Stimulated activated CD4-positive, alpha-beta T cell treated with anti-CD3 and anti-CD28 coated beads, Interleukin-15, amount 100 ng/mL, for 24 hours (primary cell): ENCODE results near the gene ASB7.

Experiments used
- DNase-seq: peaks from one replicate; pipeline ENCODE4 v3.0.0-alpha.2; 2020

The ASB7 gene

GRCh38 chr15:100687582-100688141 lies 85.3 kb downstream of the ASB7 start:
- no peak for DNase-seq

GRCh38 chr15:100688549-100689120 lies 86.2 kb downstream of the ASB7 start:
- no peak for DNase-seq

- DNase-seq: no peak
Measured at GRCh38 chr15:100689131-100689899, 86.9 kb downstream of the ASB7 start.

GRCh38 chr15:100690032-100690794 lies 87.8 kb downstream of the ASB7 start:
- DNase-seq: no peak

GRCh38 chr15:100690795-100691158 lies 88.4 kb downstream of the ASB7 start:
- DNase-seq: no peak

GRCh38 chr15:100691321-100691720 lies 88.9 kb downstream of the ASB7 start:
- DNase-seq: no peak

- DNase-seq: no peak
Measured at GRCh38 chr15:100692246-100692645, 89.9 kb downstream of the ASB7 start.

- no peak for DNase-seq
Measured at GRCh38 chr15:100692671-100693070, 90.3 kb downstream of the ASB7 start.

GRCh38 chr15:100693451-100693850 lies 91.1 kb downstream of the ASB7 start:
- DNase-seq: no peak

- no peak for DNase-seq
Measured at GRCh38 chr15:100694381-100695021, 92.1 kb downstream of the ASB7 start.

GRCh38 chr15:100695048-100695447 lies 92.7 kb downstream of the ASB7 start:
- no peak for DNase-seq

- DNase-seq: no peak
Measured at GRCh38 chr15:100696452-100696851, 94.1 kb downstream of the ASB7 start.
